Activated CD4-positive, alpha-beta T cell treated with anti-CD3 and anti-CD28 coated beads, Interleukin-2, amount 50 U/mL, for 16 hours (primary cell): ENCODE results near the gene ZNF547.
"Not testable (repeated sequence)": the region's sequence is repeated elsewhere in the genome, so short reads cannot be mapped to it uniquely, and the experiment has no call there.

ENCODE experiments used
- DNase-seq: peaks from one replicate; pipeline ENCODE4 v3.0.0-alpha.2; 2020

Gene ZNF547

DNA sequence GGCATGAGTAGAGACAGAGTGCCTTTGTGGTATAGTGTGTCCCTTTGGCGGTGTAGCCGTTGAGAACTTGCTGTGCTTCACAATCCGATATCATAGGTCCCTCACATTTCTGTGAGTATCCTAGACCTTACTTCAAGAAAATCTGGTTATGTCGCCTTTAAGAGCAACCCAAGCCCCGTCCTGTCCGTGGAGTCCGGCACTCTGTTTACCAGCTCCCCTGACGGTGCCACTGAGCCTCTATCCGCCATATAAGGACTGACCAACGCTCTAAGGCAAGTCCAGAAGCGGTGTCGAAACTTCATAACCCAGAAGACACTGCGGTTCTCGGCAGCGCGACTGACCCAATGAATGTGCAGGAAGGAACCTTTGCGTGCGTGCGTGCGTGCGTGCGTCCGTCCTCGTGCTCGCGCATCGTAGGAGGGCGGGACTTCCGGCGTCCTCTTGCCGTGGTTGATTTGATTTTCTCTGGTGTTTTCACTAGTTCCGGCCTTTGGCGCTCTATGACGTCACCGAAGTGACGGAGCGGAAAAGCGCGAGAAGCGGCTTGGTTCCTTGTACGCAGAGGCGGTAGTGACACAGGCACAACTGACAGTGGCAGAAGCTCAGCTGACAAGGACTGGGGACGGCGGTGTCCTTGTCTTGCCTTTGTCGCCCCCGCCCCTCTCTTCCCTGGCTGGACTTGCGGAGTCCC lies at the start of gene ZNF547, which contains the start of gene TRAPPC2B:
TSS of gene ZNF547 (plus strand) at position 555 of the 691 bp plus-strand sequence. CDS start 5,005 bp downstream, outside the sequence.
TSS of gene TRAPPC2B (plus strand) at position 555 of the 691 bp plus-strand sequence. CDS start 1,283 bp downstream, outside the sequence.
- DNase-seq: peak; percentile 98

DNA sequence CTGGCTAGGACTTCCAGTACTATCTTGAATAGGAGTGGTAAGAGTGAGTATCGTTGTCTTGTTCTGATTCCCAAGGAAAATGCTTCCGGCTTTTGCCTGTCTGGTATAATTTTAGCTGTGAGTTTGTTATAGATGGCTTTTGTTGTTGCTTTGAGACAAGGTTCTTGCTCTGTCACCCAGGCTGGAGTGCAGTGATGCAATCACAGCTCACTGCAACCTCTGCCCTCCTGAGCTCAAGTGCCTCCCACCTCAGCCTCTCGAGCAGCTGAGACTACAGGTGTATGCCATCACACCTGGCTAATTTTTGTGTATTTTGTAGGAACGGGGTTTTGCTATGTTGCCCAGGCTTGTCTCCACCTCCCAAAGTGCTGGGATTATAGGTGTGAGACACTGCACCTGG lies 49.2 kb upstream of the ZNF547 start:
- DNase-seq: no peak

DNA sequence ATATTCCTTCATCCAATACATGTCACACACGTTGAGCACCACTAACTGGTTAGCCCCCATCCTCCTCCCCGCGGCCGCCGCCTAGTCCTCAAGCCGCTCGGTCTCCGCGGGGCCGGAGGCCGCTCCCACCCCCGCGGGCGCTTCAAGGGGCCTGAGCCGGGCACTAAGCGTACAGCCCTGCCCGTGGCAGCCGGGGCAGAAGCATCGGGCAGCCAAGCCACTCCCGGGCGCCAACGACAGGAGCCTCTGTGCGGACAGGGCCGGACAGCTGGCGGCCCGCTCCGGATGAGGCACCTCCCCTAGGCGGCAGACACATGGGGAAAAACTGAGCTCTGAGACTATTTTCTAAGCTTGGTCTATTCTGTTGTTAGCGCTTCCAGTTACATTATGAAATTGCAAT lies 45.8 kb upstream of the ZNF547 start:
- DNase-seq: no peak

DNA sequence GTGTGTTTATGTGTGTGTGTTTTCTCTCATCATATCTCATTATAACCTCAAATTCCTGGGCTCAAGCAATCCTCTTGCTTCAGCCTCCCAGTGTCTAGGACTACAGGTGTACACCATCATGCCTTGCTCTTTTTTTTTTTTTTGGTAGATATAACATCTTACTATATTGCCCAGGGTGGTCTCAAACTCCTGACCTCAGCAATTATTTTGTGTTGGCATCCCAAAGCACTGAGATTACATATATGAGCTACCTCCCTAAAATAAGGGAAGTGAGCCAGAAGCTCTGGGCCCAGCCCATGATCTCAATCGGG lies 43.5 kb upstream of the ZNF547 start:
- no peak for DNase-seq

DNA sequence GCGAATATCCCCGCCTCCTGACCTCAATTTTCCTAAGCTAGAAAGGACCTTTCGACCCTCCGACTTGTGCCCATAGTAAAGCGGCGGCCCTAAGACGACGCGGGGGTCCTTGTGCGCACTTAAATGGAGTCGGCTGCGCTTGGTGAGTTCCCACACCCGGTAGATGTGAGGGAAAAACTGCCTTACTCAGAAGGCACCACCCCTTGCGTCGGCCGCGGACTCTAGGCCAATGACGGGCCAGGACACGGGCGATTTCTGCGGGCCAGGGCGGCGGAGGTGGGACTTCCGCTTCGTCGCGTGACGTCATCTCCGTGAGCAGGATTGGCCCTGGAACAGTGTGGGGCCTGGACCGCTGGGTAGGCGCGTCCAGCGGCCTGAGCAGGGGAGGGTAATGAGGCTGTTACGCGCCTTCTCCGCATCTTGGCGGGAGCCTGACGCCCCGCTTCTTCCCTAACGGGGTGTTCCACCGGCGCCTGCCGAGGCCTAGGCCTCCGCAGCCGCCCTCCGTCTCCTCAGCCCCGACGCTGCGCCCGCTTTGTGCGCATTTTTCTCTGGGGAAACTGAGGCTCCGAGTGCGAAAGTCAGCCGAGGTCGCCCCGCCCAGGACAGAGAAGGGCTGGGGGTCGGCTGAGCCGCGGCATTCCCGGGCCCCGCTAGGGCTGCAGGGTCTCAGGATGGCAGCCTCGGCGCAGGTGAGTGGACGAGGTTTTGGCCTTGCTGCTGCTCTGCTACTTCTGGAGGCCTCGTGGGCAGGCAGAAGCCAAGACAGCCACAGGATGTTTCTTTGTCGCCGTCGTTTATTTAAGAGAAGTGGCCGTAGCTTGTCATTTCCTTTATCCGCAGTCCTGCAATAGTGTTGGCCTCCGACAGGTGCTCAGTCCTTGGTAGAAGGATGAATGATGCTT lies 42.9 kb upstream of the ZNF547 start, which contains the start of gene ZNF543:
TSS of gene ZNF543 (plus strand) at position 293 of the 905 bp plus-strand sequence. CDS start at position 675, 382 bp downstream.
- peak; percentile 96 for DNase-seq

DNA sequence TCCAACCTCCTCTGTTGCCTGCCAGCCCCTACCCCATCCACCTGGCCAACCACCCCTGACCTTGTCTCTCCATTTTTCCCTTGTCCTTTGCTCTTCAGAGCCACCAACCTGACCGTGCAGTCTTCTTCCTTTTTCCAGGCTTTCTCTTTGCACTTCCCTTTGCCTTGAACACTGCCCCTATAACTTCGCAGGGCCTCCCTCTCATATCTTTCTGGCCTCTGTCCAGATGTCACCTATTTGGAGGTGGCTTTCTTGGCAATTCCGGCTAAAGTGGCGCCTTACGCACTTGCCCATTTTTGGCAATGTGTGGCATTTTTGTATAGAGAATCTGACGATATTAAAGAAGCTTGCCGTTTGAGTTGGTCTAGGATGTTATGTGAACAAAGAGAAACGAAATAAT lies 42.2 kb upstream of the ZNF547 start:
- DNase-seq: no peak

DNA sequence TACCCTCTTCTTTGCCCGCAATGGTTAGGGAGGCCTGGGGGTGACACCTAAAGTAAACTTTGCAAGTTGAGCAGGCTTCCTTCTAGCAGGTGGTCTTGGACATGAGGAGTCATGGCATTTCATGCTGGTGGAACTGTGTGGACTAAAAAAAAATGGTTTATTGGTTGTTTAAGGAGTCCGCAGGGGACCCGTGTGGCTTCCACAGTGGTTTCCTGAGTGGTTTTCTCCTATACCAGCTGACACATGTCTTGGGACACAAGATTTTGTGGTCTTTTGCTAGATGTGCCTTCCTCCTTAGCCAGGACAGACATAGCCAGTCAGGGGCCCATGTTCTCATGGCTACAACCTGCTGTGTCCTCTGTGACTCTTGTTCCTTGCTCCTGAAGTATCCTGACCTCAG lies 41.6 kb upstream of the ZNF547 start:
- DNase-seq: no peak

DNA sequence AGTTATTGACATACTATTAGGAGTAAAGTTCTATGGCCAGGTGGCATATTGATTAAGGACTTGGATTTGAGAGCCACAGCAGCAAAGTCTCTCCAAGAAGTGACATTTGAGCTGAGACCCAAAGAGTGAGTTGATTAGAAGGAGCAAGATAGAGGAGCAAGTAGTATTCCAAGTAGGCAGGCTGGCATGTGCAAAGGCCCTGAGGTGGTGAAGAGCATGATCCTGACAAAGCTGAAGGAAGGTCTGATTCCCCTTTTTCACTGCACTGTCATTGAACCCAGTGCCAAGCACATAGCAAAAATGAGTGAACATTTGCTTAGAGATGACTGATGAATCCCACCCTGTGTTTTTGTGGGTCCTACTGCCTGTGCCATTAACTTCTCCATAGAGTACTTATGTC lies 38.4 kb upstream of the ZNF547 start:
- DNase-seq: no peak

DNA sequence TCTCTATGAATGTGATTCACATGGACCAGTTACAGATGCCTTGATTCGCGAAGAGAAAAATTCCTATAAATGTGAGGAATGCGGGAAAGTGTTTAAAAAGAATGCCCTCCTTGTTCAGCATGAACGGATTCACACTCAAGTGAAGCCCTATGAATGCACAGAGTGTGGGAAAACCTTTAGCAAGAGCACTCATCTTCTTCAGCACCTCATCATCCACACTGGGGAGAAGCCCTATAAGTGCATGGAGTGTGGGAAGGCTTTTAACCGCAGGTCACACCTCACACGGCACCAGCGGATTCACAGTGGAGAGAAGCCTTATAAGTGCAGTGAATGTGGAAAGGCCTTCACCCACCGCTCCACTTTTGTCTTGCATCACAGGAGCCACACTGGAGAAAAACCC lies 35.4 kb upstream of the ZNF547 start:
- DNase-seq: no peak

DNA sequence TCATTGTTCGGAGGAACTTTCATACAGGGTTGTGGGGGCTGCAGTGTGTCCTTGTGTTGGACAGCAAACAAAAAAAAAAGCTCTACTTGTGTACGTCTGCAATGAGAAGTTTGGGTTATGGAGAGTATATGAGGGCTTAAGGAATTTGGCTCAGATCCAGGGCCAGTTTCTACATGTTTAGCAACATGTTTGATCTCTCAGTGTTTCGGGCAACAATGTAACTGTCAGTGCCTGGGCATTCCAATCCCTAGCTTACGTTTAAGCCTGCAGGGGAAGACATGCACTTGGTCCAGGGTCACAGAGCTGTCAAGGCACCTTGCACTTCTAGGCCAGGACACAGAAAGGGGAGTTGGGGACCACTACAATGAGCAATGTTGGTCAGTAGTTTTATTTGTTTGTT lies 29.2 kb upstream of the ZNF547 start:
- DNase-seq: no peak

DNA sequence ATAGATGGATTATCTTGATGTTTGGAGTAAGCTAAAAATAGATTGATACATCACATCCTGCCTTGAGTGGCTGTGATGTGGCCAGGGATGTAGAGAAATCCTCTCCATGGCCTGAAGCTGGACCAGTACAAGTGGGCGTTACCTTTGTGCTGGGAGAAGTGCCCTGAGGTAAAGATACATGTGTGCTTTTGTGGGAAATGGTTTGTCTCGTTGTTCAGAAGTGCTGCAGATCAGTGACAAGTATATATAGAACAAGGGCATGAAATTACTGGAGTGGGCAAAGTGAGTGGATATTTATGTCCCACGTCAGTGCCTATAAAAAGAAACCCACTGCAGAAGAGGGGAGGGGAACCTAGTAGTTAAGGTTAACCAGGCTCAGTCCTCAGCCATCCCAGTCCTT lies 24.5 kb upstream of the ZNF547 start:
- DNase-seq: no peak

DNA sequence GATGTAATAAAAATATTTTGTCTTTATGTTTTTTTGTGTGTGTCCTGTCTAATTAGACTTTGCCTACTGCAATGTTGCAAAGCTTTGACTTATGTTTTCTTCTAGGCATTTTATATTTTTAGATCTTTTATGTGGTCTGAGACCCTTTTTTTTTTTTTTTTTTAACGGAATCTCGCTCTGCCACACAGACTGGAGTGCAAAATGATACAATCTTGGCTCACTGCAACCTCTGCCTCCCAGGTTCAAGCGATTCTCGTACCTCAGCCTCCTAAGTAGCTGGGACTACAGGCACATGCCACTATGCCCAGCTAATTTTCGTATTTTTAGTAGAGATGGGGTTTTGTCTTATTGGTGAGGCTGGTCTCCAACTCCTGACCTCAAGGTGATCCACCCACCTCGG lies 20.8 kb upstream of the ZNF547 start:
- DNase-seq: no peak

DNA sequence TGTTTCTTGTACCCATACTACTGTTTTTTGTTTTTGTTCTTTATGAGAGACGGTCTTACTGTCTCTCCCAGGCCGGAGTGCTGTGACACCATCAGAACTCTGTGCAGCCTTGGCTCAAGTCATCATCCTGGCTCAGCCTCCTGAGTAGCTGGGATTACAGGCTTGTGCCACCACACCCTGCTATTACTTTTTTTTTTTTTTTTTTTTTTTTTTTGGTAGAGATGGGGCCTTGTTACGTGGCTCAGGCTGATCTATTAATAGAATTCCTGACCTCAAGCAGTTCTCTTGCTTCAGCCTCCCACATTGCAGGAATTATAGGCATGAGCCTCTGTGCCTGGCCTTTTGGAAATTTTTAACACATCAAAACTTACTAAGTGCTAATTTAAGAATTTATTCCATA lies 15.2 kb upstream of the ZNF547 start:
- DNase-seq: no peak

DNA sequence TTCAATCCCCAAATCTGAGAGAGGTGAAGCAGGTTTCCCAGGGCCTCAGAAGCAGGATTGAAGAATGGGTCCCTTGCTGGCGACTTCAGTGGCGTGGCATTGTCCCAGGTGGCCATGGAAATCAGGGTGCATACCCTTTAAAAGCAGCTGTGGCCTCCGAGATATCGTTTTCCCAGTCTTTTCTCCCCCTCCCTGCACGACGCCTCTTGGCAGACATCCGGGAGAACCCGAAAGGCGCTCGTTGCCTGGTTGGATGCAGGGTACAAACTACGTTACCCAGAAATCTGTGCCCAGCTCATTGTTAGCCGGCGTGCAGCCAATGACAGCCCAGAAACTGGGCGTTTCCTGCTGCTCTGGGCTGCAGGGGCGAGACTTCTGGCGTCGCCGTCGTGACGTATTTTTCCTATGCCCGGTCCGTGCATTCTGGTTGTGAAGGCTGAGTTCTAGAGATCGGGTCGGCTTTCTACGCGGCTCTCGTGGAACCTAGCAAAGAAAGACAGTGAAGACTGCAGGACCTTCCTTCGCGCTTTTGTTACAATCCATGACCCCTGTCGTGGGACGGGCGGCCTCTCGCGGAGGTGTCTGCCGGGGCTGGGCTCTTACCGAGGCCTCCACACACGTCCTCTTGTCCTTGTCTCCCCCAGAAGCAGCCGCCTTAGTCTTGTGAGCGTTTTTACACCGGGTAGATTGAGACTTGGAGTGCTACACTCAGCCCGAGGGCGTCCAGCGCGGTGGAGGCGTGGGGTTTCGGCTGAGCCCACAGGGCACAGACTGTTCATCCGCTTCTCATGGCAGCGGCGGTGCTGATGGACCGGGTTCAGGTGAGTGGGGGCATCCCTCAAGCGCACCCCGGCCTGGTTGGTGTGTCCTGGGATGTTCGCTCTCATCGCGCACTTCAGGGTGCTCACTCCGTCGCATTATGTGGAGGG lies 12.2 kb upstream of the ZNF547 start, which contains the start of gene ZNF304:
TSS of gene ZNF304 (plus strand) at position 395 of the 929 bp plus-strand sequence. CDS start at position 789, 394 bp downstream.
- DNase-seq: peak; percentile 91

DNA sequence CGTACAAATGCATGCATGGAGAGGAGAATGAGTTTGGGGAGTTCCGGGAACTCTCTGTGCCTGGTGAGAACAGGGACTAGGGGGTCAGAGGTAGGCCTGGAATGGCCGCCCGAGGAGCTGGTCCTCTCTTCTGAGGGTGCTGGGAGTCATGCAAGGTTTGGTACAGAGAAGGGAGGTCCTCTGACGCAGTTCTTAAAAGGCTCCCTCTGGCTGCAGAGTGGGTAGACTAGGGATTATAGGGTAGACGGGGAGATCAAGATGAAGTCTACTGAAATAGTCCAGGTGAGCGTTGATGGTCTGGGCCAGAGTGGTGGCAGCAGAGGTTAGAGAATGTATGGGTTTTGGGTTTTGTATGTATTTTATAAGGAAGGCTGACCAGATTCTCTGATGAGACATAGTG lies 11.5 kb upstream of the ZNF547 start:
- DNase-seq: no peak

DNA sequence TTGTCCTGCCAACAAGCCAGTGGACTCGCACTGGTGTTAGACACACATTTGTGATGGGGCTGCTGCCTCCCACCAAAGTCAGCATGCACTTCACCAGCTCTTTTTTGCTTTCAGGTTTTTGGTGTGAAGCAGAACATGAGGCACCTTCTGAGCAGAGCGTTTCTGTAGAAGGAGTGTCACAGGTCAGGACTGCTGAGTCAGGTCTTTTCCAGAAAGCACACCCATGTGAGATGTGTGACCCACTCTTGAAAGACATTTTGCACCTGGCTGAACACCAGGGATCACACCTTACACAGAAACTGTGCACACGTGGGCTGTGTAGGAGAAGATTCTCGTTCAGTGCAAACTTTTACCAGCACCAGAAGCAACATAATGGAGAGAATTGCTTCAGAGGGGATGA lies 7.4 kb upstream of the ZNF547 start:
- no peak for DNase-seq

DNA sequence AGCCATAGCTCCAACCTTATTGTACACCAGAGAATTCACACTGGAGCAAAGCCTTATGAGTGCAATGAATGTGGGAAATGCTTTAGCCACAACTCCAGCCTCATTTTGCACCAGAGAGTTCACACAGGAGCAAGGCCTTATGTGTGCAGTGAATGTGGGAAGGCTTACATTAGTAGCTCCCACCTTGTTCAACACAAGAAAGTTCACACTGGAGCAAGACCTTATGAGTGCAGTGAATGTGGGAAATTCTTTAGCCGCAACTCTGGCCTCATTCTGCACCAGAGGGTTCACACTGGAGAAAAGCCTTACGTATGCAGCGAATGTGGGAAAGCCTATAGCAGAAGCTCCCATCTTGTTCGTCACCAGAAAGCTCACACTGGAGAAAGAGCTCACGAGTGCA lies 5.9 kb upstream of the ZNF547 start:
- DNase-seq: no peak

DNA sequence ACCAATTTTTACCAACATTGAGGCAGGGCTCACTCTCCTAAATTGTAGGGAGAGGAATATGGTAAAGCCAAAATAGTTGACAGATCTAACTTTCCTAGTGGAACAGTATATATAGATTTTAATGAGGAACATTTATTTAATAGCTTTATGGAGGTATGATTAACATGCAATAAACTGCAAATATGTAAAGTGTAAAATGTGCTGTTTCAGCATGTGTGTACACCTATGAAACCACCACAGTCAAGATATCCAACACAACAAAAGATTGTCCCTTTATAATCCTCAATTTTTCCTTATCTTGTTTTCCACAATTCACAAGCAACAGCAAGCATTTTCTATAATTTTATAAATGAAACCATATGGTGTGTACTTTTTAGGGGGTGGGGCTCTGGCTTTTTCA lies 4.1 kb upstream of the ZNF547 start:
- no peak for DNase-seq

DNA sequence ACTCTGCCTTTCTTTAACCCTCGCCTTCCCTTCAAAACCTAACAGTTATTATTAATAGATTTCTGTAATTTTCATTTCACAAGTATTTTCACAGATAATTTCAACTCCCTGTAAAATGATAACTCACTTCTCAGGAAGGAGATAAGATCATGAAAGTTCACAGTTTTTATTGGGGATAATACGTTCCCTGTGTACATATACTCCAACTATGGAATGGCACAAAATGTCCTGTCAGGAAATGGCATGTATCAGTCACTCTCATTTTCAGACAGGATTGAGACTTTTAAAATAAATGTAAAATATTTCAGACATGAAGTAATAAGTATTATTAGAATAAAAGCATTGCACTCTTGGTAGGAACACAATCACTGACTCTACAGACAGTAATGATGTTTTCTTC lies 932 bp upstream of the ZNF547 start:
- no peak for DNase-seq

DNA sequence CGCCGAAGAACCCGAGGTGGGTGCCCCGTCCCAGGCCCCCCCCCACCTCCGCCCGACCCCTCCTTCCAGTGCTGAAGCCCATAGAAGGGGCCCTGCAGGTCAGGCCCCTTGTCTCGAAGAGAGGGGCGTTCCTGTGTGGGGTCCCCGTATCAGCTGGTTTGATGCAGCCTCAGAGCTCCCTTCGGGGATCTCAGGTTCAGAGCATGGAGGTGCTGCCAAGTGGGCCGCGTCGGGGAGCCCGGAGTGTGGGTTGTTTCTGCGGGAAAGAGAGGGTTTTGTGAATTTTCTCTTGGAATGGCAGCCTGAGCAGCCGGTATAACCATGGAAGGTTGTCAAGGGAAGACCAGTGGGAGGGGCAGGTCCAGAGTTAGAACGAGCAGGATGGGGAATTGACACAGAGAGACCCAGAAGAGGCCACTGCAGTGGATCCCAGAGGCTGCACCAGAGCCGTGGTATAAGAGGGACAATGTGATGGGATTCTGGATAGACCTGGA lies 384 bp downstream of the ZNF547 start:
- DNase-seq: no peak

DNA sequence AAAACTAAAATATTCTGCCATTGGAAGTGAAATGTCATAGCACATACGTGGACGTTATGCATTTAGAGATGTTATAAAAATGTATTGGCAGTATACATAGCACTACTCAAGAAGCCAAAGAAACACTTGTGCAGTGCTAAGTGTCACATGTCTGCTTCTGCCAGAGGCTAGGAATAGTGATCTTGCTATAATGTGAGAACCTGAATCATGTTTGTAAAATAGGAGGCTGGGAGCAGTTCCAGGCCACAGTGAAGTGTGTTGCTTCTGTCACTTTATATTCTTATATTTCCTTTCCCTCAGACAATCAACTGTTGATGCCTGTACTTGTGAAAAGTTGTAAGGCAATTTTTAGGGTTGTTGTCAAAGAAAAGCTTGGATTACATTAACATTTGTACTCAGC lies 3.4 kb downstream of the ZNF547 start:
- DNase-seq: no peak

DNA sequence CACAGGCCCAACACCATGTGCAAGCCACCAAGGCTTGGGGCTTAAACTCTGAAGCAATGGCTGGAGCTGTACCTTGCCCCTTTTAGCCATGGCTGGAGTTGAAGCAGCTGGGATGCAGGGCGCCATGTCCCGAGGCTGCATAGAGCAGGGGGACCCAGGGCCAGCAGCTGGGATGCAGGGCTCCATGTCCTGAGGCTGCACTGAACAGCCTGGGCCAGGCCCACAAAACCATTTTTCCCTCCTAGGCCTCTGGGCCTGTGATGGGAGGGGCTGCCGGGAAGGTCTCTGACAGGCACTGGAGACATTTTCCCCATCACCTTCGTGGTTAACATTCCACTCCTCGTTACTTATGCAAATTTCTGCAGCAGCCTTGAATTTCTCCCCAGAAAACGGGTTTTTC lies 10.8 kb downstream of the ZNF547 start:
- DNase-seq: no peak

DNA sequence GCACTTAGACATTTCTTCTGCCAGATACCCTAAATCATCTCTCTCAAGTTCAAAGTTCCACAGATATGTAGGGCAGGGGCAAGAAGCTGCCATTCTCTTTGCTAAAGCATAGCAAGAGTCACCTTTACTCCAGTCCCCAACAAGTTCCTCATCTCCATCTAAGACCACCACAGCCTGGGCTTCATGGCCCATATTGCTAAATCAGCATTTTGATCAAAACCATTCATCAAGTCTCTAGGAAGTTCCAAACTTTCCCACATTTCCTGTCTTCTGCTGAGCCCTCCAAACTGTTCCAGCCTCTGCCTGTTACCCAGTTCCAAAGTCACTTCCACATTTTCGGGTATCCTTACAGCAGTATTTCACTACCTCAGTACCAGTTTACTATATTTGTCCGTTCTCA lies 11.3 kb downstream of the ZNF547 start:
- not testable (repeated sequence) for DNase-seq
